ENCODE results near the gene ARHGAP6. TPM values are rescaled to one million over a fixed set of nuclear protein-coding genes. Genes with fewer than 3 reads are reported as not detected.

ARHGAP6 gene
- total and polyA plus RNA-seq, 9 of the 15 experiments (the other 6 are each of a cell fraction or from before 2014, with no cell fraction given), result 12.5 to 63.6 (median 41.8) TPM

DNA sequence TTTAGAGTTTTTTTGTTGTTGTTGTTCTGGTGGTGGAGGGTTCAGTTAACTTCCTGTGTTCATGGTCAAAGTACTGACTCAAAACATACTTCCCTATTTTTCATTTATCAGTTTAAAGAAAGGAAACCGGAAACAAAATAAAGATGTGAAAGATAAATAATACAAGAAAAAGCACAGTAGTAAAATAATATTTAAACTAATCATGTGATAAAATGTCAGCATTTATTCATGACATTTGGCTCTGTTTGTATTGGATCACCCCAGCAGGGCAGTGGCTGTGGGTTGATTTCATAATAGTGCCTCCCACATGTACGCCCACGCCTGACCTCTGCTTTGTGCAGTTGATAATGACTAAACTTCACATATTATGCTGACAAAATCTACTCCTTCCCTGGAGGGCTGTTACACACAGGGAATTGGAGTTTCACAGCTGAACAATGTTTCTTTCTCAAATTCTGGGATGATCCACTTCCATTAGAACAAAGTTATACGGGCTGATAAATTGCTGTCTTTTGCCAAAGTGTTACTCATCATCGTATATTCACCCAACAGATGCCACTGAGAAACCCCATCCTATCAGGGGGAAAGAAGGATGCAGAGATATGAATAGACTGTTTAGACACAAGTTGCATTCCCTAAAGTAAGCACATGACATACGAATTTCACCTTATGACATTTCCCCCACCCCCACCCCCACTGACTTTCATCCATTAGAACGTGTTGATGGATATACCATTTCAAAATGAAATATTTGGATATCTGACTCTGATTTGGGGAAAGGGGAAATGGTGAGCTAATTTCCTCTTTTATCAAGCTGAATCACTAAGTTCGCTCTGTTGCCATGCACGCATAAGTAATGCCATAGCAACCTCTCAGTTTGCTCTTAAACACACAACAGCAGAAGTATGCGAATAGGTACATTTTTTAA is 324.2 kb downstream of the ARHGAP6 start (continued):
- TF ChIP-seq TCF3 (CRISPR knock-in tag; IDR thresholded peaks at IDR 0.05) (peak; percentile 60), ZNF174 (CRISPR knock-in tag; IDR thresholded peaks at IDR 0.05) (no peak), FOXA3 (CRISPR knock-in tag; conservative IDR thresholded peaks at IDR 0.05 in 1 of 2, IDR thresholded peaks at IDR 0.05 in 1 of 2) (0 out of 4 replicates have a peak, but pooled peaks of 1 of the 2 experiments have one; percentile 22), PHF20 (IDR thresholded peaks at IDR 0.05; ENCODE audit: partially characterized antibody) (no peak), SIX5 (IDR thresholded peaks at IDR 0.05; ENCODE audit: borderline replicate concordance in 1 of 2, insufficient read depth in 1 of 2, low read depth in 1 of 2, low read length in 2 of 2) (no peak), EP400 (IDR thresholded peaks at IDR 0.05) (peak; percentile 30), SMARCA4 (IDR thresholded peaks at IDR 0.05) (peak; percentile 91), TEAD4 (IDR thresholded peaks at IDR 0.05; ENCODE audit: low read length) (peak; percentile 67), TEAD4 (CRISPR knock-in tag; IDR thresholded peaks at IDR 0.05; ENCODE audit: borderline replicate concordance) (no peak), MTA3 (IDR thresholded peaks at IDR 0.05; ENCODE audit: borderline replicate concordance) (peak; percentile 73), MAFK (IDR thresholded peaks at IDR 0.05; ENCODE audit: low read length) (no peak)
- TF ChIP-seq, protein P1, sequence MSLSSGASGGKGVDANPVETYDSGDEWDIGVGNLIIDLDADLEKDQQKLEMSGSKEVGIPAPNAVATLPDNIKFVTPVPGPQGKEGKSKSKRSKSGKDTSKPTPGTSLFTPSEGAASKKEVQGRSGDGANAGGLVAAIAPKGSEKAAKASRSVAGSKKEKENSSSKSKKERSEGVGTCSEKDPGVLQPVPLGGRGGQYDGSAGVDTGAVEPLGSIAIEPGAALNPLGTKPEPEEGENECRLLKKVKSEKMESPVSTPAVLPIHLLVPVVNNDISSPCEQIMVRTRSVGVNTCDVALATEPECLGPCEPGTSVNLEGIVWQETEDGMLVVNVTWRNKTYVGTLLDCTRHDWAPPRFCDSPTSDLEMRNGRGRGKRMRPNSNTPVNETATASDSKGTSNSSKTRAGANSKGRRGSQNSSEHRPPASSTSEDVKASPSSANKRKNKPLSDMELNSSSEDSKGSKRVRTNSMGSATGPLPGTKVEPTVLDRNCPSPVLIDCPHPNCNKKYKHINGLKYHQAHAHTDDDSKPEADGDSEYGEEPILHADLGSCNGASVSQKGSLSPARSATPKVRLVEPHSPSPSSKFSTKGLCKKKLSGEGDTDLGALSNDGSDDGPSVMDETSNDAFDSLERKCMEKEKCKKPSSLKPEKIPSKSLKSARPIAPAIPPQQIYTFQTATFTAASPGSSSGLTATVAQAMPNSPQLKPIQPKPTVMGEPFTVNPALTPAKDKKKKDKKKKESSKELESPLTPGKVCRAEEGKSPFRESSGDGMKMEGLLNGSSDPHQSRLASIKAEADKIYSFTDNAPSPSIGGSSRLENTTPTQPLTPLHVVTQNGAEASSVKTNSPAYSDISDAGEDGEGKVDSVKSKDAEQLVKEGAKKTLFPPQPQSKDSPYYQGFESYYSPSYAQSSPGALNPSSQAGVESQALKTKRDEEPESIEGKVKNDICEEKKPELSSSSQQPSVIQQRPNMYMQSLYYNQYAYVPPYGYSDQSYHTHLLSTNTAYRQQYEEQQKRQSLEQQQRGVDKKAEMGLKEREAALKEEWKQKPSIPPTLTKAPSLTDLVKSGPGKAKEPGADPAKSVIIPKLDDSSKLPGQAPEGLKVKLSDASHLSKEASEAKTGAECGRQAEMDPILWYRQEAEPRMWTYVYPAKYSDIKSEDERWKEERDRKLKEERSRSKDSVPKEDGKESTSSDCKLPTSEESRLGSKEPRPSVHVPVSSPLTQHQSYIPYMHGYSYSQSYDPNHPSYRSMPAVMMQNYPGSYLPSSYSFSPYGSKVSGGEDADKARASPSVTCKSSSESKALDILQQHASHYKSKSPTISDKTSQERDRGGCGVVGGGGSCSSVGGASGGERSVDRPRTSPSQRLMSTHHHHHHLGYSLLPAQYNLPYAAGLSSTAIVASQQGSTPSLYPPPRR (CRISPR knock-in tag; IDR thresholded peaks at IDR 0.05; ENCODE audit: borderline replicate concordance), result no peak
